MM.1S (cell line): ENCODE data around the gene GPC5.
"Not testable (repeated sequence)": the region's sequence is repeated elsewhere in the genome, so short reads cannot be mapped to it uniquely, and the experiment has no call there.

Experiments
- DNase-seq: peaks from one replicate; pipeline ENCODE4 v3.0.0-alpha.2; 2015
- H2AFZ ChIP-seq: fragments of 300-600 bp; sonication (generic); 2 replicates; pipeline ENCODE4 v1.6.0; 2016; ENCODE audit warnings: antibody characterized with exemption, low read length
- H3F3A ChIP-seq: fragments of 300-600 bp; sonication (generic); 2 replicates; pipeline ENCODE4 v1.6.1; 2016; ENCODE audit warnings: mild to moderate bottlenecking, antibody characterized with exemption, low read length, moderate library complexity, mixed read lengths; ENCODE audit not compliant: insufficient read depth
- H3K27ac ChIP-seq: fragments of 300-600 bp; sonication (generic); 2 replicates; pipeline ENCODE4 v1.5.1; 2016; ENCODE audit warnings: mild to moderate bottlenecking, low read length
- H3K27me3 ChIP-seq: fragments of 300-600 bp; sonication (generic); replicated peaks from 2 replicates; pipeline ENCODE4 v1.6.0; 2016; ENCODE audit warnings: low read length; ENCODE audit not compliant: insufficient read depth
- H3K36me3 ChIP-seq: fragments of 300-600 bp; sonication (generic); replicated peaks from 2 replicates; pipeline ENCODE4 v1.6.1; 2016; ENCODE audit warnings: mild to moderate bottlenecking, low read length, mixed read lengths; ENCODE audit not compliant: insufficient read depth
- H3K4me1 ChIP-seq: fragments of 300-600 bp; sonication (generic); 2 replicates; pipeline ENCODE4 v1.6.1; 2016; ENCODE audit warnings: low read length, mixed read lengths
- H3K4me2 ChIP-seq: fragments of 300-600 bp; sonication (generic); 2 replicates; pipeline ENCODE4 v1.6.0; 2016; ENCODE audit warnings: low read depth, low read length
- H3K4me3 ChIP-seq: fragments of 300-600 bp; sonication (generic); 2 replicates; pipeline ENCODE4 v1.5.1; 2016; ENCODE audit warnings: low read length, mixed read lengths
- H3K79me2 ChIP-seq: fragments of 300-600 bp; sonication (generic); 2 replicates; pipeline ENCODE4 v1.6.1; 2016; ENCODE audit warnings: mixed run types, low read length, mixed read lengths
- H3K9ac ChIP-seq: fragments of 300-600 bp; sonication (generic); 2 replicates; pipeline ENCODE4 v1.6.1; 2016; ENCODE audit warnings: low read length, mixed read lengths
- H3K9me2 ChIP-seq: fragments of 300-600 bp; sonication (generic); replicated peaks from 2 replicates; pipeline ENCODE4 v1.6.1; 2016; ENCODE audit warnings: mild to moderate bottlenecking, low read length, mixed read lengths; ENCODE audit not compliant: insufficient read depth
- H3K9me3 ChIP-seq: fragments of 300-600 bp; sonication (generic); replicated peaks from 2 replicates; pipeline ENCODE4 v1.6.1; 2016; ENCODE audit warnings: mild to moderate bottlenecking, low read length, mixed read lengths; ENCODE audit not compliant: insufficient read depth
- H4K20me1 ChIP-seq: fragments of 300-600 bp; sonication (generic); 2 replicates; pipeline ENCODE4 v1.6.1; 2016; ENCODE audit warnings: mild to moderate bottlenecking, low read length, moderate library complexity, mixed read lengths; ENCODE audit not compliant: insufficient read depth
- EZH2 ChIP-seq: fragments of 300-600 bp; sonication (generic); optimal IDR thresholded peaks from 2 replicates; pipeline ENCODE3; 2017; ENCODE audit warnings: low read depth, mild to moderate bottlenecking, antibody characterized with exemption, low read length, mixed read lengths
- EZH2phosphoT487 ChIP-seq: fragments of 300-600 bp; sonication (generic); IDR thresholded peaks from 2 replicates; pipeline ENCODE4 v1.6.1; 2018; ENCODE audit warnings: antibody characterized with exemption, low read length
- TF ChIP-seq, protein P1 (sequence below): fragments of 300-600 bp; sonication (generic); IDR thresholded peaks from 2 replicates; pipeline ENCODE4 v1.5.1; 2016; ENCODE audit warnings: antibody characterized with exemption, low read length, mixed read lengths

Gene GPC5

DNA sequence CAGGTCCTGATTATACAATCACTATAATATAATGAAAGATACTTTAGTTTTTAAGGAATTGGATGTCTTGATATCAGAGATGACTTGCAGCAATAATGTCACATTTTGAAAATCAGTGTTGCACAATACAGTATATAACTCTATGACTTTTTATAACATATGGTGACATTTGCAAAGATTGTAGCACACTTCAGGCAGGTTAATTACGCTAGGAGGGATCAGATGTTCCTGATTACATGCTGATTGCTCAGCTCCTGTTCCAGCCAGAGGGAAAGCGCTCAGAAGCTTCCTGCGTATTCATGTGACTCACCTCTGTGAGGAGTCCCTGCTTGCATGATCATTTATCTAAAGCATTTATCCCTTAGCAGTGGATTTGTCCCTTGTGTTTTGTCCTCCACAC lies 265.6 kb downstream of the GPC5 start:
- no peak for DNase-seq
- no peak overlapping the region for H3K4me3 ChIP-seq
- TF ChIP-seq, protein P1, sequence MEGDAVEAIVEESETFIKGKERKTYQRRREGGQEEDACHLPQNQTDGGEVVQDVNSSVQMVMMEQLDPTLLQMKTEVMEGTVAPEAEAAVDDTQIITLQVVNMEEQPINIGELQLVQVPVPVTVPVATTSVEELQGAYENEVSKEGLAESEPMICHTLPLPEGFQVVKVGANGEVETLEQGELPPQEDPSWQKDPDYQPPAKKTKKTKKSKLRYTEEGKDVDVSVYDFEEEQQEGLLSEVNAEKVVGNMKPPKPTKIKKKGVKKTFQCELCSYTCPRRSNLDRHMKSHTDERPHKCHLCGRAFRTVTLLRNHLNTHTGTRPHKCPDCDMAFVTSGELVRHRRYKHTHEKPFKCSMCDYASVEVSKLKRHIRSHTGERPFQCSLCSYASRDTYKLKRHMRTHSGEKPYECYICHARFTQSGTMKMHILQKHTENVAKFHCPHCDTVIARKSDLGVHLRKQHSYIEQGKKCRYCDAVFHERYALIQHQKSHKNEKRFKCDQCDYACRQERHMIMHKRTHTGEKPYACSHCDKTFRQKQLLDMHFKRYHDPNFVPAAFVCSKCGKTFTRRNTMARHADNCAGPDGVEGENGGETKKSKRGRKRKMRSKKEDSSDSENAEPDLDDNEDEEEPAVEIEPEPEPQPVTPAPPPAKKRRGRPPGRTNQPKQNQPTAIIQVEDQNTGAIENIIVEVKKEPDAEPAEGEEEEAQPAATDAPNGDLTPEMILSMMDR, result no peak
- TF ChIP-seq EZH2phosphoT487 (no peak), EZH2 (no peak)

DNA sequence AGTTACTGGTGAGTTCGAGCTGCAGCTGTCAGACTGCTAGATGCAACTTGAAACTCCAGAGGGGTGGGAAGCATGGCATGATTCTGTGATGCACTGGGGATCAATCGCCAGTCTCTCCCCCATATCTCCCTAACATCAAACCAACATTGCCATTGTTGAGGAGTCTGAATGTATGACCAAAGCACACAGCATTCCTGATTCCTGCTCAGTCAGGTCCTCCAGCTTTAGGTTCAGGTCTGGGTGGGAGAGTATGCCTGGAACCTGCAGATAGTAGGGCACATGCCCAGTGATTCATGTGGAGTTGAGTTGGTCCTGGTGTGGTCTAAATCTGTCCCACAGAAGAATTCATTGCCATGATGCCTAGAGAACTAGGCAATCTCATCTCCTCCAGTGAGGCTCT lies 269.1 kb downstream of the GPC5 start:
- Histone ChIP-seq H3K9me3 (no peaks in the 10 kb centered on the region), H3K4me1 (no peaks in the 10 kb centered on the region), H3K4me2 (no peak overlapping the region), H3K79me2 (no peaks in the 10 kb centered on the region), H4K20me1 (no peaks in the 10 kb centered on the region), H2AFZ (no peak overlapping the region), H3K27me3 (no peaks in the 10 kb centered on the region), H3K36me3 (no peaks in the 10 kb centered on the region), H3K27ac (no peak overlapping the region), H3K4me3 (no peak overlapping the region), H3F3A (no peaks in the 10 kb centered on the region), H3K9ac (no peak overlapping the region), H3K9me2 (no peaks in the 10 kb centered on the region)
- no peak for DNase-seq
- TF ChIP-seq, protein P1, result no peak
- TF ChIP-seq EZH2phosphoT487, result no peak
- TF ChIP-seq EZH2, result no peak

More for the DNA sequence above, 265.6 kb downstream of the GPC5 start:
- no peaks in the 10 kb centered on the region for H3K9me3 ChIP-seq
- H3K36me3 ChIP-seq, result no peaks in the 10 kb centered on the region
- H3K9me2 ChIP-seq, result no peaks in the 10 kb centered on the region
- no peak overlapping the region for H3K9ac ChIP-seq
- no peaks in the 10 kb centered on the region for H3K4me1 ChIP-seq
- no peak overlapping the region for H3K27ac ChIP-seq
- H4K20me1 ChIP-seq, result no peaks in the 10 kb centered on the region
- no peaks in the 10 kb centered on the region for H3F3A ChIP-seq
- no peaks in the 10 kb centered on the region for H3K27me3 ChIP-seq
- no peak overlapping the region for H2AFZ ChIP-seq
- no peaks in the 10 kb centered on the region for H3K79me2 ChIP-seq
- no peak overlapping the region for H3K4me2 ChIP-seq

DNA sequence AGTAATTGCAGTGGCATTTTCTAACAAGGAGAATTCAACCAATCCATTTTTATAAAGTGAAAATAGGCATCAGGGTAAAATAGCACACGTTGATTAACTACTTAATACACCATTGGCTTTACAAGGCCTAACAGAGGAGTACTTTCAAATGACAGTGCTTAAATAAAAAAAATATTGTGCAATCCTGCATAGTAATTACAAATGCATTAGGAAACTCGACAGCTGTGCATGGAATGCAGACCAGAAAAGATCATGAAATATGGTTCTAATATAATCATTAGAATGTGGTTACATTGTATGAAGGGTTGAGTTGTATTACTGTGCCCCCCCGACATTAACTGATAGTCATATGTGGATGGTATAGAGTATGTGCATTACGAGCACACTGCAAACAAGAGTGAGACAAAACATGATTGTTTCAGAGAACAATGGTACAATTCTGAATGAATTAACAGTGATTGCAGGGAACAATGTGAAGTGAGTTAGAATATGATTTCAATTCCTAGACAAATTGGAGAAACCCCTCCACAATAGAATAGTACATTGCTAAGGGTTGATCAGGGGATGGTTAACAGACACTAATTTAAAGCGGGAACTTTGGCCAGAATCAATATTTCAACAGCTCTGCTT lies 270.6 kb downstream of the GPC5 start:
- no peaks in the 10 kb centered on the region for H3K4me1 ChIP-seq
- H3F3A ChIP-seq, result no peaks in the 10 kb centered on the region
- H2AFZ ChIP-seq, result no peak overlapping the region
- no peaks in the 10 kb centered on the region for H3K36me3 ChIP-seq
- DNase-seq, result no peak
- no peaks in the 10 kb centered on the region for H4K20me1 ChIP-seq
- no peaks in the 10 kb centered on the region for H3K9me2 ChIP-seq
- no peak overlapping the region for H3K4me3 ChIP-seq
- H3K27ac ChIP-seq, result no peak overlapping the region
- no peaks in the 10 kb centered on the region for H3K9me3 ChIP-seq
- H3K9ac ChIP-seq, result no peak overlapping the region
- TF ChIP-seq, protein P1, result no peak
- TF ChIP-seq EZH2 (no peak), EZH2phosphoT487 (no peak)
- no peaks in the 10 kb centered on the region for H3K79me2 ChIP-seq
- no peak overlapping the region for H3K4me2 ChIP-seq
- H3K27me3 ChIP-seq, result no peaks in the 10 kb centered on the region

DNA sequence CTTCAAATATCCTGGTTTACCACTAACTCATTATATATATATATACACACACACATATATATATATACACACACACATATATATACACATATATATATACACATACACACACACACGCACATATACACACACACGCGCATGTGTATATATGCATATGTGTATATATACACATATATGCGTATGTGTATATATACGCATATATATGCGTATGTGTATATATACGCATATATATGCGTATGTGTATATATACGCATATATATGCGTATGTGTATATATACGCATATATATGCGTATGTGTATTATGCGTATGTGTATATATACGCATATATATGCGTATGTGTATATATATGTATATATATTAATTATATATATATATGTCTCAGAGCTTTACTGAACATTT lies 275.9 kb downstream of the GPC5 start:
- H3K9me3 ChIP-seq, H3K27ac ChIP-seq, H3K4me2 ChIP-seq, H3K4me3 ChIP-seq, H3K9me2 ChIP-seq, H3K27me3 ChIP-seq, H3K79me2 ChIP-seq, H3K4me1 ChIP-seq, DNase-seq, H3K9ac ChIP-seq, H3F3A ChIP-seq, H2AFZ ChIP-seq, H3K36me3 ChIP-seq, H4K20me1 ChIP-seq: not testable (repeated sequence)
